Neural crest cell (in vitro differentiated cells): ENCODE data around the gene LPCAT2. TPM values are rescaled to one million over a fixed set of nuclear protein-coding genes. Genes with fewer than 3 reads are reported as not detected.

Experiments
- DNase-seq: peaks from one replicate; pipeline ENCODE4 v3.0.0; 2021; ENCODE audit warnings: low read depth, mixed read lengths, low spot score
- H3K27ac Mint-ChIP-seq: one replicate; pipeline ENCODE4 v1.8.0; 2021; ENCODE audit warnings: mild to moderate bottlenecking, mixed read lengths; ENCODE audit not compliant: unreplicated experiment
- H3K27me3 Mint-ChIP-seq: 2 replicates; pipeline ENCODE4 v1.8.0; 2021; ENCODE audit warnings: low read depth, mild to moderate bottlenecking, mixed read lengths
- H3K36me3 Mint-ChIP-seq: 2 replicates; pipeline ENCODE4 v1.8.0; 2021; ENCODE audit warnings: low read depth, mild to moderate bottlenecking, mixed read lengths
- H3K4me1 Mint-ChIP-seq: 2 replicates; pipeline ENCODE4 v1.8.0; 2021; ENCODE audit warnings: mixed read lengths
- H3K4me3 Mint-ChIP-seq: one replicate; pipeline ENCODE4 v1.8.0; 2021; ENCODE audit warnings: mild to moderate bottlenecking, mixed read lengths
- H3K9me3 Mint-ChIP-seq: 2 replicates; pipeline ENCODE4 v1.8.0; 2021; ENCODE audit warnings: mixed read lengths
- CTCF ChIP-seq: fragments of 200-600 bp; sonication (generic); conservative IDR thresholded peaks from 2 replicates; pipeline ENCODE4 v1.5.0; 2021; ENCODE audit warnings: antibody characterized with exemption, mild to moderate bottlenecking
- long read RNA-seq: library from polyadenylated mRNA; unstranded; transcript quantifications from one replicate; pipeline ENCODE4 v2.0.0, GENCODE V29; 2020
- total RNA-seq: library from RNA; stranded (reverse); gene quantifications from 2 replicates; pipeline ENCODE4 v1.2.1, GENCODE V29; 2021

The LPCAT2 gene
- total RNA-seq = 7.2 and 7.9 TPM in 2 replicates
- long read RNA-seq, full-length matches to known transcripts = 3 of 7 reads
- long read RNA-seq, partial matches to known transcripts = 3 of 7 reads
- long read RNA-seq, other reads (novel, unspliced or antisense) = 1 of 7 reads

- Mint-ChIP-seq H3K27ac (peak within 1 kb of the TSS; percentile 36), H3K4me3 (peak within 1 kb of the TSS; percentile 85), H3K36me3 (peaks cover 32% of the 10 kb centered on the region), H3K4me1 (peaks cover 19% of the 10 kb centered on the region), H3K27me3 (peaks cover 5% of the 10 kb centered on the region), H3K9me3 (peaks cover 19% of the 10 kb centered on the region)
- TF ChIP-seq CTCF = no peak
- peak; percentile 84 for DNase-seq
These were observed at the start of gene LPCAT2 for GRCh38 chr16:55508941-55509931. Gene LPCAT2, plus strand, starts transcription at chr16:55509072. Its CDS starts 110 bp downstream, at chr16:55509182.

DNA sequence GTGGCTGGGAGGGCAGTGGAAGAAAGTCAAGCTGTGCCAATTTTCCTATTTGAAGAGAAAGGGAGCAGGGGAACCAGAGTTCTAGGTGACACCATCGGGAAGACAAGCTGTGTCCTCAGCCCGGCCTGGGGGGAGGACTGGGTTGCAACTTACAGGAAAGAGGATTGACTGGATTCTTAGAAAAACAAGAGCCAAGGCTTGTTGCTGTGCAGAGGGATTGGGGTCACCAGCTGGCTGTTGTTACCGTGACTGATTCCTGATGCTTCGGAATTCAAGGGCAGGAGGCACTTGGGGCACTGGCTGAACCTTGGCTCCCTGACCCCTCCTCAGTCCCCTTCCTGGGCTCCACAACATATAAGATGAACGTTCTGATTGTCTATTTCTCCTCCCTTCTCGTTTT lies 46.6 kb upstream of the LPCAT2 start:
- Mint-ChIP-seq H3K27ac (no peak overlapping the region), H3K9me3 (no peaks in the 10 kb centered on the region), H3K36me3 (no peaks in the 10 kb centered on the region), H3K4me1 (peaks cover 5% of the 10 kb centered on the region), H3K27me3 (no peaks in the 10 kb centered on the region), H3K4me3 (no peak overlapping the region)
- no peak for DNase-seq
- TF ChIP-seq CTCF = no peak

DNA sequence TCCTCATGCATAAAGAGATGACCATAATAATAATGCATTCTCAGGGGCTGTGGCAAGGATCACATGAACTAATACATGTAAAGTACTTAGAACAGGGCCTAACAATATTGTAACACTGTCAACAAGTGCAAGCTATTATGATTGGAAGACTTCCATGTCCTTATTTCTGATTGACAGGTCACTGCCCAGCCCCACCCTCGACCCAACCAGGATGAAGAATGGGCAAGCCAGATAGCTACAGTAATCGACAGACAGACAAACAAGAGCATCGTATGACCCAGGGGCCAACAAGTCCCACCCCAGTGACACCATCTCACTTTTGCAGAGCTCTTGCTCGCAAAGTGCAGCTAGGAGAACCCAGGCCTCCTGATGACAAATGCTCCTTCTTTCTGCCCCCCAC lies 44.5 kb upstream of the LPCAT2 start:
- H3K4me1 Mint-ChIP-seq = peaks cover 5% of the 10 kb centered on the region
- no peak overlapping the region for H3K27ac Mint-ChIP-seq
- TF ChIP-seq CTCF = no peak
- H3K36me3 Mint-ChIP-seq = no peaks in the 10 kb centered on the region
- no peaks in the 10 kb centered on the region for H3K27me3 Mint-ChIP-seq
- no peak overlapping the region for H3K4me3 Mint-ChIP-seq
- DNase-seq = no peak
- no peaks in the 10 kb centered on the region for H3K9me3 Mint-ChIP-seq

DNA sequence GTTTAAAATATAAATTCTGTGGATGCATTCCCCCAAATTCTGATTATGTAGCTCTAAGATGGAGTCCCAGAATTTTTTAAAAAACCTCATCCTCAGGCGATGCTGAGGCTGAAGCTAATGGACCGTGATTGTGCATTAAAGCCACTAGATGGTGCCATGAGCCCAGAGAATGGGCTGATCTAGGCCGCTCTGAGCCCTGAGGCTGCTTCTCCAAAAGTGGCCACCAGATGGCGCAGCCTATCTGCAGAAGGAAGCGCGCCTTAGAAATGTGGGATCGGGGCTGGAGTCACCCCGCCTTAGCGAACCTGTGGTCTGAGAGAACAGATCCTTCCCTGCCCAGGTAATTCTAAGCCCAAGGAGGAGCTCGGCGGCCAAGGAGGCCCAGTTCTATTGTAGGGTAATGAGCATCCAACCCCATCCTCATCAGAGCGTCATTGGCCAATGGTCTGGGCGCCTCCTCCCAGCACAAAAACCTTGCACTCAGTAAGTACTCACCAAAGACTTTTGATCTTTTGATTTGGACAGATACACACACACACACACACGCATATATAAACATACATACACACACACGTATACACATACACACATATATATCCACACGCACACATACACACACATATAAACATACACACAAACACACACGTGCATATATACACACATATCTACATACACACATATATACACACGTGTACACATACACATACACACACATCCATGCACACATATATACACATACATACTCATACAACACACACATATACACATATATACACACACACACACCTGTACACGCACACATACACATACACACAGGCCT lies 43.6 kb upstream of the LPCAT2 start:
- peak; percentile 100 for TF ChIP-seq CTCF
- H3K4me1 Mint-ChIP-seq = peaks cover 5% of the 10 kb centered on the region
- H3K36me3 Mint-ChIP-seq = no peaks in the 10 kb centered on the region
- no peak overlapping the region for H3K4me3 Mint-ChIP-seq
- no peaks in the 10 kb centered on the region for H3K27me3 Mint-ChIP-seq
- DNase-seq = peak; percentile 96
- no peaks in the 10 kb centered on the region for H3K9me3 Mint-ChIP-seq
- H3K27ac Mint-ChIP-seq = no peak overlapping the region

DNA sequence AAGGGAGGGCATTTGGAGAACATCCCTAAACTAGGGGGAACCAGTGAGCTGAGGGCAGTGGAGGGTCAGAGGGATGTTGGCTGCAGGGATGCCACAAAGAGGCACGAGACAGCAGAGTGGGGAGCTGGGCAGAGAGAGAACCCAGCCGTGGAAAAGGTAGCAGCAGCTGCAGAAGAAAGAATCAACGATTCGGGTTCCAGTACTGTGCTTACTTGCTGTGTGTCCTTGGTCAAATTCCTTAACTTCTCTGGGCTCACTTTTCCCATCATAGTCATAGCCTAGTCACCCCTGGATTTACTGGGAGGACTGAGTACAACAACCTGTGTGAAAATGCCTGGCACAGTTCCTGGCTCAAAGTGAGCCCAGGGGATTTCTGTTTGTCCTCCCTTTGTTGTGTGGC lies 42.7 kb upstream of the LPCAT2 start:
- Mint-ChIP-seq H3K4me1 (peaks cover 5% of the 10 kb centered on the region), H3K36me3 (no peaks in the 10 kb centered on the region), H3K27me3 (no peaks in the 10 kb centered on the region), H3K27ac (no peak overlapping the region), H3K9me3 (no peaks in the 10 kb centered on the region), H3K4me3 (no peak overlapping the region)
- DNase-seq = no peak
- TF ChIP-seq CTCF = no peak
